Measurements from ENCODE around the gene TMPRSS6. TPM values are rescaled to one million over a fixed set of nuclear protein-coding genes. Genes with fewer than 3 reads are reported as not detected.

The TMPRSS6 gene
- total and polyA plus RNA-seq, 2 of the 8 experiments (the other 6 are each of a cell fraction or from before 2014, with no cell fraction given): 0.02 TPM; not detected in 1

GRCh38 chr22:37141476-37141875 is 32.0 kb upstream of the TMPRSS6 start (continued):
- TF ChIP-seq CHD7 (IDR thresholded peaks at IDR 0.05; ENCODE audit: insufficient replicate concordance, low read length) (no peak), PHF8 (conservative IDR thresholded peaks at IDR 0.05; ENCODE audit: low read depth, low read length) (no peak), RFX5 (IDR thresholded peaks at IDR 0.05; ENCODE audit: borderline replicate concordance, low read depth, low read length) (no peak), KDM1A (IDR thresholded peaks at IDR 0.05; ENCODE audit: borderline replicate concordance, low read length) (no peak), SP4 (IDR thresholded peaks at IDR 0.05; ENCODE audit: low read length) (no peak), CHD2 (IDR thresholded peaks at IDR 0.05; ENCODE audit: low read length) (no peak), EZH2 (IDR thresholded peaks at IDR 0.05; ENCODE audit: low read depth, low read length, severe bottlenecking) (no peak), GTF2F1 (IDR thresholded peaks at IDR 0.05; ENCODE audit: borderline replicate concordance, low read depth, low read length) (no peak), CEBPB (IDR thresholded peaks at IDR 0.05; ENCODE audit: low read depth, low read length) (no peak)
